Measurements from ENCODE around the gene ADAMTS18.

ADAMTS18 gene

GRCh38 chr16:77387815-77388209, 47.0 kb downstream of the ADAMTS18 start:
- no peak for TF ChIP-seq CTCF (conservative IDR thresholded peaks at IDR 0.05; ENCODE audit: low read depth)
- no peak for DNase-seq (ENCODE audit: low spot score)
- H3K27ac ChIP-seq, result no peak overlapping the region
- CTCF ChIA-PET, result interaction anchor here (0.6 kb wide), 1 partner anchor 17 kb away, joined by 3 read pairs; no protein-coding TSS in a partner anchor
- POLR2A ChIA-PET (ENCODE audit: low non-redundant PET), result no interaction called here

GRCh38 chr16:77386831-77387814, 47.7 kb downstream of the ADAMTS18 start:
- TF ChIP-seq CTCF (conservative IDR thresholded peaks at IDR 0.05; ENCODE audit: low read depth), result no peak
- ChIA-PET CTCF (no interaction called here), POLR2A (ENCODE audit: low non-redundant PET) (no interaction called here)
- H3K27ac ChIP-seq, result no peak overlapping the region
- no peak for DNase-seq (ENCODE audit: low spot score)

- CTCF ChIA-PET, result no interaction called here
- H3K27ac ChIP-seq, result no peak overlapping the region
- POLR2A ChIA-PET (ENCODE audit: low non-redundant PET), result no interaction called here
- no peak for DNase-seq (ENCODE audit: low spot score)
- no peak for TF ChIP-seq CTCF (conservative IDR thresholded peaks at IDR 0.05; ENCODE audit: low read depth)
Measured at GRCh38 chr16:77385481-77385880, 49.4 kb downstream of the ADAMTS18 start.

- ChIA-PET POLR2A (ENCODE audit: low non-redundant PET) (no interaction called here), CTCF (interaction anchor here (0.7 kb wide), 1 partner anchor 200 kb away, joined by 3 read pairs; no protein-coding TSS in a partner anchor)
Measured at GRCh38 chr16:77383606-77384187, 51.1 kb downstream of the ADAMTS18 start.

GRCh38 chr16:77376358-77376757, 58.5 kb downstream of the ADAMTS18 start:
- POLR2A ChIA-PET (ENCODE audit: low non-redundant PET), result no interaction called here
- CTCF ChIA-PET, result no interaction called here
- DNase-seq (ENCODE audit: low spot score), result no peak
- no peak overlapping the region for H3K27ac ChIP-seq
- no peak for TF ChIP-seq CTCF (conservative IDR thresholded peaks at IDR 0.05; ENCODE audit: low read depth)

More at GRCh38 chr16:77383606-77384187, 51.1 kb downstream of the ADAMTS18 start:
- DNase-seq (ENCODE audit: low spot score), result no peak
- TF ChIP-seq CTCF (conservative IDR thresholded peaks at IDR 0.05; ENCODE audit: low read depth), result no peak
- H3K27ac ChIP-seq, result no peak overlapping the region

GRCh38 chr16:77375396-77375795, 59.4 kb downstream of the ADAMTS18 start:
- ChIA-PET POLR2A (ENCODE audit: low non-redundant PET) (no interaction called here), CTCF (no interaction called here)
- no peak overlapping the region for H3K27ac ChIP-seq
- TF ChIP-seq CTCF (conservative IDR thresholded peaks at IDR 0.05; ENCODE audit: low read depth), result no peak
- no peak for DNase-seq (ENCODE audit: low spot score)

All from RWPE1 (cell line).